ENCODE data around the gene ZNF320.

DNA sequence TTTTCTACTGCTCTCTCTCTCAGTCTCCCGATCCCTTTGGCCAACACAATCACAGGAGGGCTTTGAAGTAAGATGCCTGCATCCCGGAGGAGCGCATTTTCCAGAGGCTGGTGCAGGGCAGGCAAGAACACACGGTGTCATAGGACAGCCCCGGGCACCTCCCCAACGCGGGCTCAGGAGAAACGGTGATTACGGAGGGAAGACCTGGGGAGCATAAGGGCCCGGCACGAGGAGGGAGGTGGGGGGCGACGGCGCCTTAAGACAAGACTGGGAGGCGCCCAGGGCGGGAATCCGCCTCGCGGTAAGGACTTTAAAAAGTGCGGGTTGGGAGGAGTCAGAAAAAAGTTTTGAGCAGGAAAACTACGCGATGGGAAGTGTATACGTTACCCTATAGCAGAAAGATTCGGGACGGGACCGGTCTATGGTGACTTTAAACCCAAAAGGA is 44.5 kb upstream of the ZNF320 start:
- TF ChIP-seq, protein P1, sequence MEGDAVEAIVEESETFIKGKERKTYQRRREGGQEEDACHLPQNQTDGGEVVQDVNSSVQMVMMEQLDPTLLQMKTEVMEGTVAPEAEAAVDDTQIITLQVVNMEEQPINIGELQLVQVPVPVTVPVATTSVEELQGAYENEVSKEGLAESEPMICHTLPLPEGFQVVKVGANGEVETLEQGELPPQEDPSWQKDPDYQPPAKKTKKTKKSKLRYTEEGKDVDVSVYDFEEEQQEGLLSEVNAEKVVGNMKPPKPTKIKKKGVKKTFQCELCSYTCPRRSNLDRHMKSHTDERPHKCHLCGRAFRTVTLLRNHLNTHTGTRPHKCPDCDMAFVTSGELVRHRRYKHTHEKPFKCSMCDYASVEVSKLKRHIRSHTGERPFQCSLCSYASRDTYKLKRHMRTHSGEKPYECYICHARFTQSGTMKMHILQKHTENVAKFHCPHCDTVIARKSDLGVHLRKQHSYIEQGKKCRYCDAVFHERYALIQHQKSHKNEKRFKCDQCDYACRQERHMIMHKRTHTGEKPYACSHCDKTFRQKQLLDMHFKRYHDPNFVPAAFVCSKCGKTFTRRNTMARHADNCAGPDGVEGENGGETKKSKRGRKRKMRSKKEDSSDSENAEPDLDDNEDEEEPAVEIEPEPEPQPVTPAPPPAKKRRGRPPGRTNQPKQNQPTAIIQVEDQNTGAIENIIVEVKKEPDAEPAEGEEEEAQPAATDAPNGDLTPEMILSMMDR (IDR thresholded peaks at IDR 0.05; ENCODE audit: insufficient read depth, low read depth, low read length), result no peak
- no peak for TF ChIP-seq EZH2 (IDR thresholded peaks at IDR 0.05; ENCODE audit: insufficient read depth, low read length)
